Eye (tissue), 1 donor: ENCODE measurements around the gene MOGAT3.
A peak's percentile ranks its signal among the peaks of the same experiment; 100 is the strongest.

Source experiments
- DNase-seq: peaks from one replicate; pipeline ENCODE4 v3.0.0-alpha.2; 2015

MOGAT3 gene

DNA sequence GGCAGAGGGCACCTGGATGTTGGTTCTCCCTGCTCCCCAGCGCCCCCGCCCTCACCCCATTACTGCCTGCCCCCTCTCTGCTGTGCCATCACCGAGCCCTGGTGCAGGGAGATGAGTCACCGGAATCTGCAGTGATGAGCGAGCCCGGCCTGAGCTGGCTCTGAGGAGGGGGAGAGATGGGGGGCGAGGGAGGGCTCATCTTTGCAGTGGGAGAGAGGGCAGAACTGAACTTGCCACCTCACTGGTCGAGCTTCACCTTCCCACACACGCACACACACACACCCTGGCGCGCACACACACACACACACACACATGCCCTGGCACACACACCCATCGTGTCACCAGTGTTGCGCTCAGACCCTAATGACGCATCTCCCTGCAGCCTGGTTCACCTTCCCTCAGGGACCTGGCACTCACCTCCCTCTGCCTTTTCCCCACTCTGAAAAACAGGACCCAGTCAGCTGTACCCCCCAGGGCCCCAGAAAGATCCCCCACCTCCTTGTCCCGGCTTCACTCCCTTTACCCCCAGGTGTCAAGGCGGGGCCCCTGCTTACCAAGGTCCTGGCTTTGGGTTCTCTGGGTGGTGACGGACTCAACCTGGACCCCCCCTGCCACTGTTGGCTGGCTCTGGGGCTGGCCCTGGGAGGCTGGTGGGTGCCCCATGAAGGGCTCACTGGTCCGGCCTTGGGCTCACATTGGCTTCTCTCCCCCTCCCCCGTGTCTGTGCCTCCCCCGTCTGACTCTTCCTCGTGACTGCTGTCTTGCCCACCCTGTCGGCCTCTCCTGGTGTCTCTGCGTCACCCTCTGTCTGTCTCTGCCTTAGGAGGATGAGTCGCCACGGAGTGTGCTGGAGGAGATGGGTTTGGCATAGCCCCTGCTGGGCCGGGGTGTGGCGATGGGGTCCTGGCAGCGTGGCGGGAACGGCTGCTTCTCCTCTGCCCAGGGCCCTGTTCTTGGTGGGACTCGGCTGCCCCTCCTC lies 40.9 kb downstream of the MOGAT3 start:
- no peak for DNase-seq

DNA sequence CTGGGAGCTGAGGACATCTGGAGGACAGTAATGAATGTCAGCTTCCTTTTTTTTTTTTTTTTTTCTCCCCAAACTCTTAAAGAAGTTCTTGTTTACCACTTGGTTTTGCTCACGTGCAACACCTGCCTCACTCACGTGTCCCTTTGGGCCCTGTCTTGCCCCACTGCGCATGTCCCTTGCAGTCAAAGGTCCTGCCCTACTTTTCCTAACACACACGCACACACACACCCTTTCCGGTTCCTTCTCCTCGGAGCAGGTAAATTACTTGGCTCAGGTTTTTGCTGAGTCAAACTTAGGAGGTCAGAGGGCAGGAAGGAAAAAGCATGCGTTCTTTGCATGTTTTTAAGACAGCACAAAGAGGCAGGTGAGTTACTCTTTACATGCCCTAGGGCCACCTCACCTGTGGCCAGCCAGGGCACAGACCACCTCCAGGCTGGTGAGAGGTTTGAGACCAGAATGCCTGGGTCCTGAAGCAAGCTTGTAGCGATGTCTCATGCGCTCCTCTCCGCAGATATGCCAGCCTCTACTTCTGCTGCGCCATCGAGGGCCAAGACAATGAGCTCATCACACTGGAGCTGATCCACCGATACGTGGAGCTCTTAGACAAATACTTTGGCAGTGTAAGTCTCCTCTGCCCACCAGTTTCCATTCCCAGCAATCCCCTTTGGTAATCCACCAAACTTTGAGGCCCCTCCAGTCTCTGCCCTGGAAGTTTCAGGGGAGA lies 43.8 kb downstream of the MOGAT3 start:
- DNase-seq, result no peak

DNA sequence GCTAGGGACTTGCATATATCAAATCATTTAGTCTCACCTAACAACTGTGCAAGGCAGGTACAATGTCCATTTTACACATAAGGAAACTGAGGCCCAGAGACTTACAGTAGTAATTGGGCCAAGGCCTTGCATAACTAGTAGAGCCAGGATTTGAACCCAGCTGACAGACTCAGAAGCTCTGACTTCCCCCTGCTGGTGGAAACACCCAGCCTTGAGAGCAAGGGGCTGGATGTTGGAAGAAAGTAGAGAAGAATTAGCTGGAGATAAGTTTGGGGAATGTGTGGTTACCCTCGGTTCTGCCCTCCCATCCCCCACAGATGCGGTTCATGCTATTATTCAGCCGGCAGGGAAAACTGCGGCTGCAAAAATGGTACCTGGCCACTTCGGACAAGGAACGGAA lies 44.6 kb downstream of the MOGAT3 start:
- DNase-seq, result no peak

DNA sequence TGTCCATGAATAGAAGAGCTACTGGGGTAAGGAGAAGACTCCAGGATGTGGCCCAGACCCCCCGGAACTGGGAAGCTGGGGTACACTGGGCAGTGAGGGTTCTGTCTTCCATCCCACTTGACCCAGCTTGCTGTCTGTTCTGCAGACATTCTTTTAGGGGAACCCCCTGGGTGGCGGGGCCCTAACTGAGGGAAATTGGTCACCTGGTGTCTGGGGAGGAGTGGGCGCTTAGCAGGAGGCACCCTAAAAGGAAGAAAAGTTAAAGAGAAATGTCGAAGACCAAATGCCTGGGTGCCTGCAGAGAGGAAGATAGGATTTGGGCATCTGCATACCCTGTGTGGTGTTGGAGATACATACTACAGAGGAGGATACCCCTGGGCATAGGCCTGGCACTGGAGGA lies 45.5 kb downstream of the MOGAT3 start:
- DNase-seq, result no peak

DNA sequence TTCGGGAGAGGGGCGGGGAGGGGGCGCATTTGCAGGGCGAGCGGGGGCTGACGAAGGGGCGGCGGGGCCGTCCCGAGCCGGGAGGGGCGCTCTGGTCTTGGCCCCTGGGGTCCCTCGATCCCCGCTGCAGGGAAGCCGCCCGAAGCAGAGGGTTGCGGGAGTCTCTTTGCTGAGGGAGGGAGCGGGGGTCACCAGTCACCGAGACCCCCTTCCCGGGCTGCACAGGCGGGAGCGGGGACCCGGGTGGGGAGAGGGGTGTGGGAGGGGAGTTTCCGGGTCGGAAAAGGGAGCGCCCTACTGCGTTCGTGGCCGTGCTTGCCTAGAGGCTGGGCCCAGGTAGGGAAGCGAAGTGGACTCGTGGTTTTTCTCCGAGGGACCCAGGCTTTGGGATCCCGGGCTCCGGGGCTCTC lies 46.1 kb downstream of the MOGAT3 start:
- DNase-seq, result no peak

DNA sequence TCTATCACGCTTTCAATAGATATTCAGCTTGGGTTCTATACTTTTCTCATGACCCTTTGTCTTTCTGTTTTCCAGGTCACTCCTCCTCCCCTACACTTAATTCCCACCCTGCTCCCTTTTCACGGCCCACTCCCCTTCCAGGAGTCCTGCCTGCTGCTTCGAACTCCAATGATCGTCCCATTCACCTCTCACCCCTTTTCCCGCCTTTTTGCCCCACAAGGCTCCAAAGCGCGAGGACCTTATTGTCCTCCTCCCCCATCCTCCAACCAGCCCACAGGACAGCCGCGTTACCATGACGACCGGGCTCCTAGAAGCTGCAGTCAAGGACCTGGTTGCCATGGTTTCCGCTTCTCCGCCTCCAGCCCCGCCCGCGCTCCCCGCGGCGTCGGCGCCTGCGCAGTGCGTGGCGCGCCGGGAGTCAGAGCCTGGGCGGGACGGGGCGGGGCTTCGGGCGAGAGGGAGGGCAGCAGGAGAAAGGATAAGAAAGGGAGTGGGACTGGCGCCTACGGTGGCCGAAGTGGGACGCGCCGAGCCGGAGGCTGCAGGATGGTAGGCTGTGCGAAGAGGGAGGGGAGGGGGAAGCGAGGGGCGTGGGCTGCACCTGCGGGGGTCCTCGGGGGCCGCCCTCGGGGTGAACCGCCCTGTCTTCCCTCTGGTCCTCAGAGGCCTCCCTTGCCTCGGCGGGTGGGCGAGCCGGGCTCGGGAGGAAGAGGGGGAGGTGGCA lies 46.7 kb downstream of the MOGAT3 start, which contains the start of gene AP1S1:
AP1S1 (plus strand) TSS at position 508 of the 724 bp plus-strand sequence; CDS start at position 547, 39 bp downstream.
- peak; percentile 99 for DNase-seq

DNA sequence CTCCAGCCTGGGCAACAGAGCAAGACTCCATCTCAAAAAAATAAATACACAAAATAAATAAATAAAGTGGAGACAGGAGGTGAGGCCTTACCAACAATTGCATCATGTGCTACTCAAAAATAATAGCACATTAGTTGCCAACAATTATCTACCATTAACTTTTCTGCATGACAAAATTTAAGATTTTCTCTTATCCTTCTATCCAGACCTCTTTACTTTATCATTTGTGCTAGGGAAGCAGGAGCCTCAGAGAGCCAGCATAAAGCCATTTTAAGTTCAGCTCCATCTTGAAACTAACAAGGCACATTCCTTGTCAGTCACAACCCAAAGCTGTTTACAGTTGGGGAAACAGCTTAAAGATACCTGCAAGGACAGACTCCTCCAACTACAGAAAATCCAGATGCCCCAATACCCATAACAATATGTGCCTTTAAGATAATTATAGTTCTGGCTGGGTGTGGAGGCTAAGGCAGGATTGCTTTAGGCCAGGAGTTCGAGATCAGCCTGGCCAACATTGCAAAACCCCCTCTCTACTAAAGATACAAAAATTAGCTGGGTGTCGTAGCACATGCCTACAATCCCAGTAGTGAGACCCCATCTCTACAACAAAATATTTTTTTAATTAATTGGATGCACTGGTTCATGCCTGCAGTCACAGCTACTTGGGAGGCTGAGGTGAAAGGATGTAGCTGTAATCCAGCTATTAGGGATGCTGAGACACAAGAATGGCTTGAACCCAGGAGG lies 48.8 kb downstream of the MOGAT3 start:
- DNase-seq, result no peak
